Epithelial cell of alveolus of lung (primary cell): ENCODE measurements around the gene TECTA. TPM values are rescaled to one million over a fixed set of nuclear protein-coding genes. Genes with fewer than 3 reads are reported as not detected.

Experiments used
- total RNA-seq: library from RNA; depleted of rRNA; stranded (reverse); fragments of >200 nt; gene quantifications from 2 replicates; pipeline ENCODE4 v1.2.1, GENCODE V29; 2015

Gene TECTA, protein sequence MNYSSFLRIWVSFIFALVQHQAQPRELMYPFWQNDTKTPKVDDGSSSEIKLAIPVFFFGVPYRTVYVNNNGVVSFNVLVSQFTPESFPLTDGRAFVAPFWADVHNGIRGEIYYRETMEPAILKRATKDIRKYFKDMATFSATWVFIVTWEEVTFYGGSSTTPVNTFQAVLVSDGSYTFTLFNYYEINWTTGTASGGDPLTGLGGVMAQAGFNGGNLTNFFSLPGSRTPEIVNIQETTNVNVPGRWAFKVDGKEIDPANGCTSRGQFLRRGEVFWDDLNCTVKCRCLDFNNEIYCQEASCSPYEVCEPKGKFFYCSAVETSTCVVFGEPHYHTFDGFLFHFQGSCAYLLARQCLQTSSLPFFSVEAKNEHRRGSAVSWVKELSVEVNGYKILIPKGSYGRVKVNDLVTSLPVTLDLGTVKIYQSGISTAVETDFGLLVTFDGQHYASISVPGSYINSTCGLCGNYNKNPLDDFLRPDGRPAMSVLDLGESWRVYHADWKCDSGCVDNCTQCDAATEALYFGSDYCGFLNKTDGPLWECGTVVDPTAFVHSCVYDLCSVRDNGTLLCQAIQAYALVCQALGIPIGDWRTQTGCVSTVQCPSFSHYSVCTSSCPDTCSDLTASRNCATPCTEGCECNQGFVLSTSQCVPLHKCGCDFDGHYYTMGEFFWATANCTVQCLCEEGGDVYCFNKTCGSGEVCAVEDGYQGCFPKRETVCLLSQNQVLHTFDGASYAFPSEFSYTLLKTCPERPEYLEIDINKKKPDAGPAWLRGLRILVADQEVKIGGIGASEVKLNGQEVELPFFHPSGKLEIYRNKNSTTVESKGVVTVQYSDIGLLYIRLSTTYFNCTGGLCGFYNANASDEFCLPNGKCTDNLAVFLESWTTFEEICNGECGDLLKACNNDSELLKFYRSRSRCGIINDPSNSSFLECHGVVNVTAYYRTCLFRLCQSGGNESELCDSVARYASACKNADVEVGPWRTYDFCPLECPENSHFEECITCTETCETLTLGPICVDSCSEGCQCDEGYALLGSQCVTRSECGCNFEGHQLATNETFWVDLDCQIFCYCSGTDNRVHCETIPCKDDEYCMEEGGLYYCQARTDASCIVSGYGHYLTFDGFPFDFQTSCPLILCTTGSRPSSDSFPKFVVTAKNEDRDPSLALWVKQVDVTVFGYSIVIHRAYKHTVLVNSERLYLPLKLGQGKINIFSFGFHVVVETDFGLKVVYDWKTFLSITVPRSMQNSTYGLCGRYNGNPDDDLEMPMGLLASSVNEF (N-terminal part only)
- under 0.01 and 1.2 TPM in 2 replicates for total RNA-seq

DNA sequence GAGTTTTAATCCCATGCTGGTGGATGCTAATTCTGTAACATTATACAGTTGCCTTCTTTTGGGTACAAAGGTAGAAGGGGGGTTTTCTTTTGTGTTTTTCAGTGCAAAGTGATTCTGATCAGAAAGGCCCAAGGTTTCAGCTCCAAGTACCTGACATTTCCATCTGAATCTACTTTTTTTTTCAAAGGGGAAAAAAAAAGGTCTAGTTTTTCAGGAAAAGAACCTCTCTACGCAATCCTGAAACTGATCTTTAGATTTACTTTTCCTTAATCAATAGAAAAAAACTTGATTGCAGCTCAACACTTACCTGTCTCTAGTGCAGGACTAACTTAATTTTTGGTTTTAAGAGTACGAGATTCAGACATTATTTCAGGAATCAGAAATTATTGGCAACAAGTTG lies at the start of gene TECTA:
Gene TECTA, plus strand, starts transcription at position 301 of the 400 bp plus-strand sequence. CDS start 1,423 bp downstream, outside the sequence.

Other genes starting within 250 kb of the TECTA start
- gene TBCEL, start 77.1 kb upstream of the TECTA start, total RNA-seq = 13.1 and 14.7 TPM in 2 replicates
- 23.5 and 47.4 TPM in 2 replicates for gene SC5D, start 191.5 kb downstream of the TECTA start, total RNA-seq